Measurements from ENCODE around the gene USP44.

The USP44 gene

GRCh38 chr12:95548056-95548538 lies 3.2 kb downstream of the USP44 start:
- DNase-seq = no peak

DNA sequence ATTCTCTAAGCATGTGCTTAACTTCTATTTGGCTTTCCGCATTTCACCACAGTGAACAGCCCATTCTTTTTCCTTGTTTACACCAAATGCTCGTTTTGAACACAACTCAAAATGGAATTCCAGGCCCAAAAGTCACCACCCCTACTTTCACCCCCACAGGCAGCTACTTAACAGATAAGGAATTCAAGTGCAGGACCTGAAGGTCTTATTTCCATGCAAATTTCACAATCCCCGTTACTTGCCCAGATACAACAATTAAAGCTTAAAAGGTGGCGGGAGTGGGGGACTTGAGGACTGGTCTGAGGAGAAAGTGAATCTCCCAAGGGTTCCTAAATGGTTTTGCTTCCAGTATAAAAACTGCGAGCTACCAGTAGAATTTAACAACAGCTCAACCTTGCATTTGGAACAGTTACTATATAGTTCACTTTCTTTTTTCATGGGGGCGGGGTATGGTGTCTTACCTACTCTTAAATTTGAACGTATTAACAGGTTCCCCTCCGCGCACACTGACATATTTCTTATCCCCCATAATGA lies 3.7 kb downstream of the USP44 start:
- no peak for DNase-seq

GRCh38 chr12:95546491-95546813 lies 4.8 kb downstream of the USP44 start:
- no peak for DNase-seq

- no peak for DNase-seq
Measured at GRCh38 chr12:95545731-95546490, 5.4 kb downstream of the USP44 start.

GRCh38 chr12:95545303-95545702 lies 6.0 kb downstream of the USP44 start:
- no peak for DNase-seq

DNA sequence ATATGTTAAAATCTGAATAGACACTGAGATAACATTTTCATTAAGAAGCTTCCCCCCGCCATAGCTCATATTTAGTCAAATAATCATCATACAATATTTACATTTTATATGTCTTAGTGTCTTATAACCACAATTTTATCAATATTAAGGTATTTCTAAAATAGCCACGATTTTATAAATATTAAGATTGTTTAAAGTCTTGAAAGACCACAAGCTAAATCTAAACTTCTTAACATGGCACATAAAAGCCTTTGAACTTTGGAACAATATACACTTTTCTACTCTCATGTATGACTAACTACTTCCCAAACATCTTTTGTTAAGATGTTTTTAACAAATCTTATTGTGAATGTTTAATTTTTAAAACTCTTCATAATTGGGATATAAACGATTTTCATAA lies 6.5 kb downstream of the USP44 start:
- DNase-seq = no peak

- DNase-seq = no peak
Measured at GRCh38 chr12:95543305-95543704, 8.0 kb downstream of the USP44 start.

DNA sequence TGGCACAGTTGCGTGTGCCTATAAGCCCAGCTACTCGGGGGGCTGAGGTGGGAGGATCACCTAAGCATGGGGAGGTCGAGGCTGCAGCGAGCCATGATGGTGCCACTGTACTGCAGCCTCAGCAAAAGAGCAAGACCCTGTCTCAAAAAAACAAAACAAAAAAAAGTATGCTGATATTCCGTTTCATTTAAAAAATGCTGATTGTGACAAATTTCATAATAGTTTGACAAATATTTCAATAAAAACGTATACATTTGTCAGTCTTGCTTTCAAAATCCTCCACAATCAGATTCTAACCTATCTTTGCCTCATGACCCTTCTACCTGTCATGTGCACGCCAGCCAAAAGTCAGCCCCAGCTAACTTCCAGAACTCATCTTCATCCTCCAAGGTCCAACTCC lies 9.8 kb downstream of the USP44 start:
- no peak for DNase-seq

DNA sequence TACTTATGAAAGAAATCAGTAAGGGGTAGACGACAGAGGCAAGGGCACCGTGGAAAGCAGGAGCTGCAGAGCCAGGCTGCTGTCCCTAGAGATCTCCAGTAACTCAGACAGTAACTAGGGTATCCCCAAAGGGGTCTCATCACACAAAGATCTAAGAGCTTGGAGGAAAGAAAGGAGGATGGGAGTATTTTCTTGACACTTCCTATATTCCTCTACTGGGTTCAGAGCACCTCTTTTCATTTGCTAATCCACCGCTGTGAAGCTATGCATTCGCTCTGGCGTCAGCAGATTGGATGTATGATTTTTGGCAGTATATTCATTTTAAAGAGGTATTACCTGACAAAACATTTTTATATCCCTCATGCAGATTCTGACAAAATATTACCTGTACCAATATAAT lies 12.6 kb downstream of the USP44 start:
- DNase-seq = no peak

GRCh38 chr12:95538006-95538405 lies 13.3 kb downstream of the USP44 start:
- no peak for DNase-seq

DNA sequence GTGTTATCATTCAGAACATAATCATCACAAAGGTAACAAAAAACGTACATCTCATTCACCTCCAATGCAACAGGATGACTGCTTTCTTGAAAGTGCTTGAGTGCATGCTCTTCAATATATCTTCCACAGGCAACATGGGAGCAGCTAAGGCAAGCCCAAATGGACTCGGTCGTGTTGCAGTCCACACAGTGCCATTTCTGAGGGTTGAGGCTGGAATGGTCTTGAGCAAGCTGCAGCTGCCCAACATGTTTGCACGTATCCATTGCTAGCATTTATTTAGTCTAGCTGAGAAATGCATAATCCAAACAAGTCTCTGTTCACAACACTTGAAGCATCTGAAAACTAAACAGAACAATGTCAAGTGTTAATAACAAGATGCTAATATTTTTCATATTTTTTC lies 17.3 kb downstream of the USP44 start:
- DNase-seq = no peak

DNA sequence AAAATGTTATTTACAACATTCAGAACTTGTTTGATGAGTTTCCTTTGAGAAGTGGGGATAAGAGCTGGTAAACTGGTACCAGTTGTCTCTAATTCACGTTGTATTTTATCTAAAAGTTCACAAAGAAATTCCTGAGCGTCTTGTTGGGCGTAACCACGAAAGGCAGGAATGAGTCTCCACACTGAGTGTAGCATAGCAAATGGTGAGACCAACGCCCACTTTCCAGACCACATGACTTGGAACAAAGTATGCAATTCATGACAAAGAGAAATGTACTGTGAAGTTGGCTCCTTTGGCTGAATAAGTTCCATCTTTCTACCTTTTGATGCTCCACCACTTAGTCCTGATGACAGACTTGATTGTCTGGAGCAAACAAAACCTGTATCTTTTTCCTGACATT lies 18.4 kb downstream of the USP44 start:
- no peak for DNase-seq

DNA sequence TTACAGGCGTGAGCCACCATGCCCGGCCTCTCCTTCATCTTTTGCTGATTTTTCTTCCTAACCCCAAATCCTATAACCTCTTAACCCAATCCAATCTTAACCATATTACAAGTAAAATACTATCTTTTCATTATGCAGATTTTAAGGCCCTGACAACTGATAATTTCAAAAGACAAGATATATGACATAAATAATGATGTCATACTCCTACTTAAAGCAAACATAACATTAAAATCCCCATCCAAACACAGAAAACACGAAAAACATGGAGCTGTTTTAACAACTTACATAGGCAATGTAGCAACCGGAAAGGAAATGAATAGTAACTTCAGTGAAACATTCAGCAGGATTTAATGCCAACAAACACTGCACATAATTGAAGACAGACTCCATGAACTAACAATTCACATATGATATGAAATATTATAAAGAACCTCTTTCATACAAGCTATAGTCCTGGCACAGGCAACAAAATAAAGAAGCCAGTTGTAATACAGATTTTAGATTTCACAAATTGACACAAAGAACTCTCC lies 21.5 kb downstream of the USP44 start:
- no peak for DNase-seq

GRCh38 chr12:95528431-95528830 lies 22.8 kb downstream of the USP44 start:
- no peak for DNase-seq

- DNase-seq = no peak
Measured at GRCh38 chr12:95522692-95523091, 28.6 kb downstream of the USP44 start.

DNA sequence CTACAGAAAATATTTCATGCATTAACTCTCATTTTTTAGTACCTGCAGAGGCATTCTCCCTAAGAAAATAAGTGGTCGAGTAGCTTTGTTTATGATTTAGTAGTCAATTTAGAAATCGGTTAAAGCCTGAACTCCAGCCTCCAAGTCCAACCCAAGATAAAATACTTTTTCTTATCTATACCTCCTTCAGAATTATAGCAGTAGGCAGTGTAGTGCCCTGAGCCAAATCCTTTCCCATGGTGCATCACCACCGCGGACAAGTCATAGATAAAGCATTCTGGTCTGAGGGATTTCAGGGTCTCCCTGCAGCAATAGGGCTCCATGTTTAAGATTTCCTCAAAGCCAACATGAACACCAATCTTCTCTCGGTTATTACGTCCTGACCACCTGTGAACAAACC lies 30.5 kb downstream of the USP44 start:
- no peak for DNase-seq

- DNase-seq = no peak
Measured at GRCh38 chr12:95518944-95519343, 32.3 kb downstream of the USP44 start.

- no peak for DNase-seq
Measured at GRCh38 chr12:95517246-95517645, 34.0 kb downstream of the USP44 start.

DNA sequence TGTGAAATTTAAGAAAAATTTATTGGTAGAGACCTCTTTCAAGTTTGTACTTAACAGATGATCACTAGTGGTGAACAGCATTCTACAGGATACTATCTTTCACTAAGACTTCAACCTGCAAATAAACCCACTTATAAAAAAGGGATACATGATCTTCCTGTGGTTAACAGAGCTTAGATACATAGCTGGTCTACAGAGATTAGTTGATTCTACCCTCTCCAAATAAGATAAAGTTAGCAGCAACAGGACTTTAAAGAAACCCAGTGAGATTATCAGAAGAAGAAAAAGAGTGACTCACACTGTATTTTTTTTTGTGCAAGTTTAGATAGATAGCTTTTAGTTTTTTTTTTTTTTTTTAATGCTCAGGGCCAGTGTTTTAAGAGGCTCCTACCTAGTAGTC lies 34.5 kb downstream of the USP44 start:
- no peak for DNase-seq

- DNase-seq = no peak
Measured at GRCh38 chr12:95515197-95515596, 36.1 kb downstream of the USP44 start.

- no peak for DNase-seq
Measured at GRCh38 chr12:95513599-95513998, 37.7 kb downstream of the USP44 start.

- DNase-seq = no peak
Measured at GRCh38 chr12:95511977-95512376, 39.3 kb downstream of the USP44 start.

GRCh38 chr12:95509300-95509699 lies 42.0 kb downstream of the USP44 start:
- no peak for DNase-seq

GRCh38 chr12:95506707-95507523 lies 44.4 kb downstream of the USP44 start:
- no peak for DNase-seq
